SK-N-SH (cell line): ENCODE results near the gene NCBP3. TPM values are rescaled to one million over a fixed set of nuclear protein-coding genes. Genes with fewer than 3 reads are reported as not detected.

Experiments
- CTCF ChIA-PET: fragments of 300-600, 350-600 bp; formaldehyde crosslinking; extraction: SDS; loops from one replicate; lab custom pipeline; 2021; lab: Yijun Ruan, JAX
- POLR2A ChIA-PET: fragments of 350-600 bp; sonication (Branson Sonifier 250); formaldehyde crosslinking; extraction: SDS; loops from one replicate; lab custom pipeline; 2020; ENCODE audit warnings: antibody characterized with exemption, inconsistent platforms; lab: Yijun Ruan, JAX
- DNase-seq: peaks from one replicate; pipeline ENCODE4 v3.0.0; 2012
- H2AFZ ChIP-seq: fragments of 200-600 bp; sonication (generic); 2 replicates; pipeline ENCODE4 v1.8.1; 2016; ENCODE audit warnings: antibody characterized with exemption, mild to moderate bottlenecking, low read depth
- H3F3A ChIP-seq: fragments of 200-600 bp; sonication (generic); replicated peaks from 2 replicates; pipeline ENCODE3; 2016; ENCODE audit warnings: antibody characterized with exemption, mild to moderate bottlenecking; ENCODE audit not compliant: insufficient read depth
- H3K27ac ChIP-seq, 2 experiments: fragments of 200-500 bp in 1 of 2; fragments of 200-600 bp in 1 of 2; sonication (Bioruptor generic) in 1 of 2; sonication (generic), shearing (Covaris generic) in 1 of 2; 2 replicates each; pipeline versions ENCODE4 v1.5.1 to v1.6.1; 2014 to 2016; ENCODE audit warnings: low read depth in 2 of 2, inconsistent platforms in 1 of 2, low read length in 1 of 2, mild to moderate bottlenecking in 1 of 2, mixed read lengths in 1 of 2
- H3K27me3 ChIP-seq: fragments of 200-600 bp; sonication (generic), shearing (Covaris generic); 2 replicates; pipeline ENCODE4 v1.6.1; 2016; ENCODE audit warnings: mixed run types; ENCODE audit not compliant: insufficient read depth
- H3K36me3 ChIP-seq, 2 experiments: fragments of 200-500 bp in 1 of 2; fragments of 200-600 bp in 1 of 2; sonication (Bioruptor generic) in 1 of 2; sonication (generic) in 1 of 2; replicated peaks in 1 of 2; 2 replicates each; pipeline versions ENCODE3 to v1.5.1; 2014 to 2016; ENCODE audit warnings: low read length in 1 of 2, mild to moderate bottlenecking in 1 of 2; ENCODE audit not compliant: insufficient read depth in 2 of 2, control insufficient read depth in 1 of 2
- H3K4me1 ChIP-seq, 2 experiments: fragments of 200-500 bp in 1 of 2; fragments of 200-600 bp in 1 of 2; sonication (Bioruptor generic) in 1 of 2; sonication (generic), shearing (Covaris generic) in 1 of 2; 2 replicates each; pipeline versions ENCODE4 v1.5.1 to v1.6.1; 2014 to 2016; ENCODE audit warnings: low read depth in 1 of 2, low read length in 1 of 2, mixed run types in 1 of 2; ENCODE audit not compliant: insufficient read depth in 2 of 2, control insufficient read depth in 1 of 2
- H3K4me2 ChIP-seq: fragments of 200-600 bp; sonication (generic), shearing (Covaris generic); 2 replicates; pipeline ENCODE4 v1.6.1; 2017; ENCODE audit warnings: mixed run types
- H3K4me3 ChIP-seq, 2 experiments: fragments of 200-500 bp in 1 of 2; fragments of 200-600 bp in 1 of 2; sonication (Bioruptor generic) in 1 of 2; sonication (generic), shearing (Covaris generic) in 1 of 2; 2 replicates each; pipeline versions ENCODE4 v1.5.1 to v1.8.1; 2014 to 2016; ENCODE audit warnings: low read depth in 2 of 2, inconsistent platforms in 1 of 2, low read length in 1 of 2, mild to moderate bottlenecking in 1 of 2, mixed read lengths in 1 of 2, moderate library complexity in 1 of 2
- H3K79me2 ChIP-seq: fragments of 200-600 bp; sonication (generic); 2 replicates; pipeline ENCODE4 v1.8.1; 2017; ENCODE audit warnings: mild to moderate bottlenecking; ENCODE audit not compliant: insufficient read depth
- H3K9ac ChIP-seq: fragments of 200-600 bp; sonication (generic); 2 replicates; pipeline ENCODE4 v1.6.1; 2017; ENCODE audit warnings: mixed run types
- H3K9me2 ChIP-seq: fragments of 200-600 bp; sonication (generic); 2 replicates; pipeline ENCODE4 v1.6.1; 2017; ENCODE audit warnings: mixed run types
- H3K9me3 ChIP-seq: fragments of 200-600 bp; sonication (generic); 2 replicates; pipeline ENCODE4 v1.6.1; 2017; ENCODE audit warnings: mixed run types, mild to moderate bottlenecking, moderate library complexity
- H4K20me1 ChIP-seq: fragments of 200-600 bp; sonication (generic); 2 replicates; pipeline ENCODE4 v1.6.1; 2017; ENCODE audit warnings: mild to moderate bottlenecking, mixed run types; ENCODE audit not compliant: insufficient read depth
- CHD2 ChIP-seq: fragments of 150-350 bp; IDR thresholded peaks from 2 replicates; pipeline ENCODE4 v1.6.1; 2018; ENCODE audit warnings: low read length; ENCODE audit not compliant: partially characterized antibody
- CTCF ChIP-seq: fragments of 200-600 bp; sonication (generic); IDR thresholded peaks from 2 replicates; pipeline ENCODE4 v1.6.1; 2017; ENCODE audit warnings: antibody characterized with exemption, mild to moderate bottlenecking, moderate library complexity
- ELF1 ChIP-seq: IDR thresholded peaks from 2 replicates; pipeline ENCODE4 v1.4.0; 2012
- EP300 ChIP-seq, 2 experiments: IDR thresholded peaks; 2 replicates each; pipeline versions ENCODE4 v1.4.0 to v1.6.1; 2012; ENCODE audit warnings: borderline replicate concordance in 1 of 2, low read depth in 1 of 2, low read length in 1 of 2
- GATA2 ChIP-seq: sonication (generic); formaldehyde crosslinking; IDR thresholded peaks from 2 replicates; pipeline ENCODE4 v1.5.0; 2020; ENCODE audit warnings: mild to moderate bottlenecking, missing genetic modification reagents
- IRF3 ChIP-seq: fragments of 150-350 bp; IDR thresholded peaks from 2 replicates; pipeline ENCODE4 v1.6.1; 2016; ENCODE audit warnings: mild to moderate bottlenecking, low read depth, low read length
- MEF2A ChIP-seq: IDR thresholded peaks from 2 replicates; pipeline ENCODE4 v1.4.0; 2012; ENCODE audit warnings: low read depth, borderline replicate concordance
- MXI1 ChIP-seq: IDR thresholded peaks from 2 replicates; pipeline ENCODE4 v1.6.1; 2012; ENCODE audit warnings: mild to moderate bottlenecking, low read depth, low read length, improper control_type of control experiment
- NRF1 ChIP-seq: IDR thresholded peaks from 2 replicates; pipeline ENCODE4 v1.6.1; 2012; ENCODE audit warnings: low read depth, mild to moderate bottlenecking, low read length
- RAD21 ChIP-seq: IDR thresholded peaks from 2 replicates; pipeline ENCODE4 v1.6.1; 2012; ENCODE audit warnings: mild to moderate bottlenecking, low read length
- REST ChIP-seq: IDR thresholded peaks from 2 replicates; pipeline ENCODE4 v1.6.1; 2012; ENCODE audit warnings: mild to moderate bottlenecking, low read depth, low read length, moderate library complexity
- RXRA ChIP-seq: IDR thresholded peaks from 2 replicates; pipeline ENCODE4 v1.4.0; 2012; ENCODE audit warnings: low read depth, mild to moderate bottlenecking, borderline replicate concordance
- SIN3A ChIP-seq: IDR thresholded peaks from 2 replicates; pipeline ENCODE4 v1.6.1; 2012; ENCODE audit warnings: low read depth, mild to moderate bottlenecking, low read length, moderate library complexity, borderline replicate concordance
- SMC3 ChIP-seq: IDR thresholded peaks from 2 replicates; pipeline ENCODE4 v1.6.1; 2012; ENCODE audit warnings: low read depth, low read length, improper control_type of control experiment
- TCF12 ChIP-seq: IDR thresholded peaks from 2 replicates; pipeline ENCODE4 v1.4.0; 2012
- USF2 ChIP-seq: fragments of 150-350 bp; IDR thresholded peaks from 2 replicates; pipeline ENCODE4 v1.6.1; 2017; ENCODE audit warnings: antibody characterized with exemption, low read length, low read depth, borderline replicate concordance
- YY1 ChIP-seq: IDR thresholded peaks from 2 replicates; pipeline ENCODE4 v1.4.0; 2012; ENCODE audit warnings: low read depth, mild to moderate bottlenecking
- ZBTB33 ChIP-seq: IDR thresholded peaks from 2 replicates; pipeline ENCODE4 v1.4.0; 2012; ENCODE audit warnings: low read depth, borderline replicate concordance
- WGBS: methylation state at CpG from one replicate; pipeline ENCODE4 v1.1.6; 2017; ENCODE audit warnings: low lambda C conversion rate; 5-methylcytosine and 5-hydroxymethylcytosine counted together
- polyA plus RNA-seq, 3 experiments: library from polyadenylated mRNA; depleted of rRNA; stranded (reverse); fragments of >200 nt; gene quantifications; 2 replicates each; pipeline ENCODE4 v1.2.3, GENCODE V29; 2012

The NCBP3 gene
- polyA plus RNA-seq, 1 of the 3 experiments (the other 2 are of a cell fraction): 6.5 TPM

GRCh38 chr17:3808701-3809100, 37.3 kb downstream of the NCBP3 start:
- peaks cover 9% of the 10 kb centered on the region for H3F3A ChIP-seq
- H3K9me2 ChIP-seq: no peaks in the 10 kb centered on the region
- CTCF ChIA-PET: interaction anchor here (1.2 to 4.1 kb wide), 2 partner anchors 71 to 86 kb away, joined by 3 to 17 read pairs; no protein-coding TSS in a partner anchor
- TF ChIP-seq MEF2A (no peak), TCF12 (no peak)
- TF ChIP-seq, all 33 proteins: peak for 0
- no peaks in the 10 kb centered on the region for H3K4me1 ChIP-seq
- H4K20me1 ChIP-seq: no peaks in the 10 kb centered on the region
- WGBS: 97% methylated on average over 7 of the region's 7 CpGs
- no peak for DNase-seq
- H3K9ac ChIP-seq: no peak overlapping the region
- H3K4me3 ChIP-seq: no peak overlapping the region
- H3K36me3 ChIP-seq: peaks cover 24 to 59% of the 10 kb centered on the region in 2 experiments
- no peaks in the 10 kb centered on the region for H3K79me2 ChIP-seq
- H3K4me2 ChIP-seq: no peak overlapping the region
- no peaks in the 10 kb centered on the region for H3K27me3 ChIP-seq
- H3K9me3 ChIP-seq: no peaks in the 10 kb centered on the region
- H3K27ac ChIP-seq: no peak overlapping the region
- no peak overlapping the region for H2AFZ ChIP-seq
- POLR2A ChIA-PET: no interaction called here

GRCh38 chr17:3805581-3805980, 40.5 kb downstream of the NCBP3 start:
- Histone ChIP-seq H3F3A (peaks cover 13% of the 10 kb centered on the region), H3K9me2 (no peaks in the 10 kb centered on the region), H3K4me3 (no peak overlapping the region), H3K79me2 (no peaks in the 10 kb centered on the region), H2AFZ (no peak overlapping the region), H3K27me3 (no peaks in the 10 kb centered on the region), H4K20me1 (no peaks in the 10 kb centered on the region), H3K9me3 (no peaks in the 10 kb centered on the region), H3K27ac (no peak overlapping the region), H3K36me3 (peaks cover 15 to 28% of the 10 kb centered on the region in 2 experiments), H3K4me2 (no peak overlapping the region), H3K4me1 (peaks cover 0 to 11% of the 10 kb centered on the region in 2 experiments; a peak in 1 of 4 replicates), H3K9ac (no peak overlapping the region)
- ChIA-PET POLR2A (no interaction called here), CTCF (interaction anchor here (4.1 kb wide), 1 partner anchor 68 kb away, joined by 17 read pairs; no protein-coding TSS in a partner anchor)
- DNase-seq: no peak
- 90% methylated on average over 5 of the region's 5 CpGs for WGBS
- TF ChIP-seq GATA2 (CRISPR knock-in tag) (no peak), CTCF (no peak), TCF12 (no peak), NRF1 (no peak), EP300 (IDR thresholded peaks at IDR 0.05; ENCODE audit: borderline replicate concordance in 1 of 2, low read depth in 1 of 2, low read length in 1 of 2) (no peak), ZBTB33 (no peak), SMC3 (no peak), USF2 (no peak), REST (no peak), YY1 (no peak), ELF1 (no peak), CHD2 (no peak), RAD21 (no peak), IRF3 (no peak), SIN3A (no peak), RXRA (no peak), MXI1 (no peak)
